Body of pancreas (tissue), 4 donors: ENCODE data around the gene UPP1.

Source experiments
- CTCF ChIP-seq, 7 experiments: fragments of 450-650 bp in 4 of 7; fragments of 200-600 bp in 3 of 7; sonication (generic) in 3 of 7; IDR thresholded peaks; one replicate each; pipeline ENCODE4 v1.5.1; 2016 to 2019; ENCODE audit warnings: antibody characterized with exemption in 7 of 7
- POLR2A ChIP-seq, 3 donors: fragments of 450-650 bp; IDR thresholded peaks; one replicate each; pipeline ENCODE4 v1.6.1; 2016; ENCODE audit warnings: antibody characterized with exemption in 3 of 3, mild to moderate bottlenecking in 2 of 3

- TF ChIP-seq POLR2A (IDR thresholded peaks at IDR 0.05) (no peak), CTCF (IDR thresholded peaks at IDR 0.05) (no peak)
Measured at GRCh38 chr7:48085433-48085791, 3.7 kb upstream of the UPP1 start.
